GM12873 (cell line): Measurements from ENCODE around the gene CARTPT.
A peak's percentile ranks its signal among the peaks of the same experiment; 100 is the strongest.

Experiments used
- TF ChIP-seq, protein P1 (sequence below): IDR thresholded peaks from 2 replicates; pipeline ENCODE4 v1.5.1; 2012; ENCODE audit warnings: low read depth, mild to moderate bottlenecking, moderate library complexity, low read length, control low read depth; ENCODE audit not compliant: insufficient read depth; ENCODE audit errors: missing control alignments

Gene CARTPT

DNA sequence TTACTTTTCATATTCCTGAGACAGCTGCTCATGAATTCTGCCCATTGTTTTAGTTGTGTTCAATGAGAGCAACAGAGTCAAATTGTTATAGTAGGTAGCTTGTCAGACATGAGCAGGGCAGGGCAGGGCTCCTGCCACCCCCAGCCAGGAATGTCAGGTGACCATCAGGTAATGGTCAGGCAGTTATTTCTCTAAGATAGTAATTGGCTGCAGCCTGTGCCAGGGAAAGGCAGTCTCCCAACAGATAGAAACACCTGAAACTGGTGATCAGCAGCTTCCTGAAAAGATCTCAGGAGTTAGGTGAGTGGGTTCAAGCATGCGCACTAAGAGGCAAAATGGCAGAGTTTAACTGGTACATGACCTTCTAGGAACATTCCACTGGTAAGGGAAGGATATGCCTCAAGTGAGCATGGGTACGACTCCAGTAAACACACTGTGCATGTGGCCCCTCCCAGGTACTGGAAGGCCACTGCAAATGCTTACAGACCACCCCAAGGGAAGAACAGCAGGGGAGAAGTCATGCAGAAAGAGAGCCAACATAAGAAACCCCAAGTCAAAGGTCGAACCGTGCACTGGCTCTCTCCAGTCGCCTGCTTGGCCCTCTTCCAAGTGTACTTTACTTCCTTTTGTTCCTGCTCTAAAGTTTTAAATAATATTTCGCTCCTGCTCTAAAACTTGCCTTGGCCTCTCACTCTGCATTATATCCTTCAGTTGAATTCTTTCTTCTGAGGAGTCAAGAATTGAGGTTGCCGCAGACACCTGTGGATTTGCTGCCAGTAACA lies 25.1 kb downstream of the CARTPT start:
- TF ChIP-seq, protein P1, sequence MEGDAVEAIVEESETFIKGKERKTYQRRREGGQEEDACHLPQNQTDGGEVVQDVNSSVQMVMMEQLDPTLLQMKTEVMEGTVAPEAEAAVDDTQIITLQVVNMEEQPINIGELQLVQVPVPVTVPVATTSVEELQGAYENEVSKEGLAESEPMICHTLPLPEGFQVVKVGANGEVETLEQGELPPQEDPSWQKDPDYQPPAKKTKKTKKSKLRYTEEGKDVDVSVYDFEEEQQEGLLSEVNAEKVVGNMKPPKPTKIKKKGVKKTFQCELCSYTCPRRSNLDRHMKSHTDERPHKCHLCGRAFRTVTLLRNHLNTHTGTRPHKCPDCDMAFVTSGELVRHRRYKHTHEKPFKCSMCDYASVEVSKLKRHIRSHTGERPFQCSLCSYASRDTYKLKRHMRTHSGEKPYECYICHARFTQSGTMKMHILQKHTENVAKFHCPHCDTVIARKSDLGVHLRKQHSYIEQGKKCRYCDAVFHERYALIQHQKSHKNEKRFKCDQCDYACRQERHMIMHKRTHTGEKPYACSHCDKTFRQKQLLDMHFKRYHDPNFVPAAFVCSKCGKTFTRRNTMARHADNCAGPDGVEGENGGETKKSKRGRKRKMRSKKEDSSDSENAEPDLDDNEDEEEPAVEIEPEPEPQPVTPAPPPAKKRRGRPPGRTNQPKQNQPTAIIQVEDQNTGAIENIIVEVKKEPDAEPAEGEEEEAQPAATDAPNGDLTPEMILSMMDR: no peak

DNA sequence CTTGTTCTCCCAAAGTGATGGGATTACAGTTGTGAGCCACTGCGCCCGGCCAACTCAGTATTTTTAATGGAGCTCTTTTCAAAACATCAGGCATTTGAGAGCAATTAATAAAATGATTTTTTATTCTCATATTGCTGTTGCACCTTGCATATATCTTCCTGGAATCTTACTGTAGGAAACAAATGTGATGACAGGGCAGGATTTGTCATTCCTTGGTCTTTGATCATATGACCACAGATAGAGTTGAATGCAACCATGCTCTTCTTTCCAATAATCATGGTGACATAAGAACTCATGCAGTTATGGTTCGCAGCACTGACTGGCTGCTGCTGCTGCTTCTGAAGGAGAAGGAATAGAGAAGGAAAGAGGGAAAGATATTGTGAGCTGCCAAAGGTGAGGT lies 28.1 kb downstream of the CARTPT start:
- TF ChIP-seq, protein P1: no peak

DNA sequence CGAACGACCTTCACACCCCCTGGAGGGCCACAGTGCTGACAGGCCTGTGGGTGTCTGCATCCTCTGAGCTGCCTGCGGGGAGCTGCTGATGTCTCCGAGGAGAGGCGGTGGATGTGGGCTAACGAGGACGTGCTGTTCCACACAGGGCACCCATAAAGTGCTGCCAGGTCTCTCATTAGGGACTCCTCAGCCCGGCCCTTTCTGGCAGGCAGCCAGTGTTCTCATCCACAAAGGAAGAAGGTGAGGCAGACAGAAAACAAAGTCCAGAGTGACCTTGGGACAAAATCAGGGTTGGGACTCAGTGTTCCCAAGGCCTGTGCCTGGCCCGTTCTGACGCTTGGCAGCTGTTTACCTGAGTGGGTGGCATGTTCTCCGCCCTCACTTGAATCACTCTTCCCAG lies 29.3 kb downstream of the CARTPT start:
- TF ChIP-seq, protein P1: no peak

DNA sequence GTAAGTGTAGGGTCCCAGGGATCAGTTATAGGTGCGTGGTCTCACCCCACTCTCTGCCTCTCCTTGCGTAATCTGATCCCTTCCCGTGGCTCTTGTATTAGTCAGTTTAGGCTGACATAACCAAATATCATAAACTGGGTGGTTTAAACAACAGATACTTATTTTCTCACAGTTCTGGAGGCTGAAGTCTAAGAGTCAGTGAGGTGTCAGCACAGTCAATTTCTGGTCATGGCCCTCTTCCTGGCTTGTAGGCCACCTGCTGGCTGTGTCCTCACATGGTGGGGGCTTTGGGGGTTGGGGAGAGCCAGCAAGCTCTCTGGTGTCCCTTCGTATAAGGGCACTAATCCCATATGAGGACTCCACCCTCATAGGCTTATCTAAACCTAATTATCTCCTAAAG lies 32.3 kb downstream of the CARTPT start:
- TF ChIP-seq, protein P1: peak; percentile 22

DNA sequence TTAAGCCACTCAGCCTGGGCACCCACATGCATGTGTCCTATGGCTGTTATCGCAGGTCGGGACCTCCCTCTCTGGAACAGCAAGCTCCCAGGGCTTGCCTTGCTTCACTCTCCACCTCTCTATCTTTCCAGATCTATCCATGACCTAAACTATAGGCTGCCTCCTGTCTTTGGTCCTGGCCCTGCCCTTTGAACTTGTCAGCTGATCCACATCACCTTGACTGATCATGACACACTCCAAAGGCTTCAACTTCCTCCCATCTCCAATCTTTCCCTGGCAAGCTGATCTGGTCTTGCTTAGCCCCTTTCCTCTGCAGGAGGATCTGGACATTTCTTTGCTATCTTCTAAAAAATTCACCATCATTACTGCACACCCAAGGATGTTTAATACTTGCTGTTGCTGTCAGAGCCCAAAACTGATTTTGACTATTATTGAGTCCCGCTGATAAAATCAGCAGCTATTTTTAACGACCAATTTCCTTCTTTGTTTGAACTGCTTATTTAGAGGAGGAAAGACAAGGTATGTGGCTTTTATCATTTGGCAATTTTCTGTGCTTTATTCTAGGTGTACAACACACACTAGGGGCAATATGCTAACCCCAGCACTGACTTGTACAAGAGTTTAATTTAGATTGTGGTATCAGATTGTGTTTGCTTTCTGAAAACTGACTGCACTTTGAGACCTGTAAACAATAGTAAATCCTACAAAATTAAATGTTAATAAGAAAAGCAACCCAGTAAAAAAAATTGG lies 33.5 kb downstream of the CARTPT start:
- TF ChIP-seq, protein P1: no peak

DNA sequence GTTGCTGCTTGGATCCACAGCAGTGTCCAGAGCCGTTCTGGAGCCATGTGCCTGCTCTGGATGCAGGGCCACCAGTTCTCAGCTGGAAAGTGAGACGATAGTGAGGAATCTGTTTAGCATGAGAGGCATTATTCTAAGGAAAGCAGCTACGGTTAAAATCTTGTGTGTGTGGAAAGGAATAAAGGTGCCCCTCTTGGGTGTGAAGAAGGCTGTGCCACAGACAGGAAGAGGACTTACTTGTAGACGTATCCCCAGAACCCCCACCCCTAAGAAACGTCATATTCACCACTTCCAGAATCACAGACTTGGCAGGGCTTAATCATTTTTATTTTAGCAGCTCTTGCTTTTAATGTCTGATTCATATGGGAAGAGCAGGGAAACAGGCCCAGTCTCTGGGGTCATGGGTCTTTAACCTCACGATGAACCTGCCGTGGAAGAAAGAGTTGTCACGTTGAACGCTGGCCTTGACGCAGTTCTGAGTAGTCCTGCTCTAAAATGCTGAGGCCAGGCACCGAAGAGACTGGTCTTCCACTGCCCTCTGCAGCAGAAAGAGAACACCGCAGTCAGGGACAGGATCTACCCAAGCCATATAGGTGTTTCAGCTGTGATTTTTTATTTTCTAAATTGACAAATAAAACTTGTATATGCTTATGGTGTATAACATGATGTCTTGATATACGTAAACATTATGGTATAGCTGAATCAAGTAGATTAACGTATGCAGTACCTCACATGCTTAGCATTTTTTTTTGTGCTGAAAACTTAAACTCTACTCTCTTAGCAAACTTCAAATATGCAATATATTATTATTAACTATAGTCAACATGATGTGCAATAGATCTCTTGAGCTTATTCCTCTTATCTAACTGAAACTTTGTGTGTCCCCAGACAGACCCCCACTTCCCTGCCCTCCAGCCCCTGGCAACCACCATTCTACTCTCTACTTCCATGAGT lies 38.8 kb downstream of the CARTPT start:
- TF ChIP-seq, protein P1: peak; percentile 84

DNA sequence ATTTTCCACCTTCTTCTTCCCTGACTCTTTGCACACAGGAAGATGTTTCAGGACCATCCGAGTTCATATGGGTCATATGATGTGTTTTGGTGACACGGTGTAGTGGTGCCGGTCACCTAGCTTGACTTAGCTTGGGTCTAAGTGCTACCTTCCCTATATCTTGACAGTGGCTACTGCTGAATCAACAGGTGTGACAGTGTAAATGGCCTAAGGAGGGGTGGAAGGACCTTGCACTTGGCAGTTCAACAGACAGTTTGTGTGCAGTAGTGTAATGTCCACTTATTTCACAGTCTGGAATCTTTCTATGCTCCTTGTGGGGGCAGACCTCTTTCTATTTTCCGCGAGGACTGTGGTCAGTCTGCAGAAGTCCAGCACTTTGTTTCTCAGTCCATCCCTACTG lies 43.8 kb downstream of the CARTPT start:
- TF ChIP-seq, protein P1: no peak
